SK-N-SH (cell line): Measurements from ENCODE around the gene MYO16. TPM values are rescaled to one million over a fixed set of nuclear protein-coding genes. Genes with fewer than 3 reads are reported as not detected.

Experiments used
- CTCF ChIA-PET: fragments of 300-600, 350-600 bp; formaldehyde crosslinking; extraction: SDS; loops from one replicate; lab custom pipeline; 2021; lab: Yijun Ruan, JAX
- POLR2A ChIA-PET: fragments of 350-600 bp; sonication (Branson Sonifier 250); formaldehyde crosslinking; extraction: SDS; loops from one replicate; lab custom pipeline; 2020; ENCODE audit warnings: antibody characterized with exemption, inconsistent platforms; lab: Yijun Ruan, JAX
- DNase-seq: peaks from one replicate; pipeline ENCODE4 v3.0.0; 2012
- H2AFZ ChIP-seq: fragments of 200-600 bp; sonication (generic); 2 replicates; pipeline ENCODE4 v1.8.1; 2016; ENCODE audit warnings: antibody characterized with exemption, mild to moderate bottlenecking, low read depth
- H3F3A ChIP-seq: fragments of 200-600 bp; sonication (generic); replicated peaks from 2 replicates; pipeline ENCODE3; 2016; ENCODE audit warnings: antibody characterized with exemption, mild to moderate bottlenecking; ENCODE audit not compliant: insufficient read depth
- H3K27ac ChIP-seq, 2 experiments: fragments of 200-500 bp in 1 of 2; fragments of 200-600 bp in 1 of 2; sonication (Bioruptor generic) in 1 of 2; sonication (generic), shearing (Covaris generic) in 1 of 2; 2 replicates each; pipeline versions ENCODE4 v1.5.1 to v1.6.1; 2014 to 2016; ENCODE audit warnings: low read depth in 2 of 2, inconsistent platforms in 1 of 2, low read length in 1 of 2, mild to moderate bottlenecking in 1 of 2, mixed read lengths in 1 of 2
- H3K27me3 ChIP-seq: fragments of 200-600 bp; sonication (generic), shearing (Covaris generic); 2 replicates; pipeline ENCODE4 v1.6.1; 2016; ENCODE audit warnings: mixed run types; ENCODE audit not compliant: insufficient read depth
- H3K36me3 ChIP-seq, 2 experiments: fragments of 200-500 bp in 1 of 2; fragments of 200-600 bp in 1 of 2; sonication (Bioruptor generic) in 1 of 2; sonication (generic) in 1 of 2; replicated peaks in 1 of 2; 2 replicates each; pipeline versions ENCODE3 to v1.5.1; 2014 to 2016; ENCODE audit warnings: low read length in 1 of 2, mild to moderate bottlenecking in 1 of 2; ENCODE audit not compliant: insufficient read depth in 2 of 2, control insufficient read depth in 1 of 2
- H3K4me1 ChIP-seq, 2 experiments: fragments of 200-500 bp in 1 of 2; fragments of 200-600 bp in 1 of 2; sonication (Bioruptor generic) in 1 of 2; sonication (generic), shearing (Covaris generic) in 1 of 2; 2 replicates each; pipeline versions ENCODE4 v1.5.1 to v1.6.1; 2014 to 2016; ENCODE audit warnings: low read depth in 1 of 2, low read length in 1 of 2, mixed run types in 1 of 2; ENCODE audit not compliant: insufficient read depth in 2 of 2, control insufficient read depth in 1 of 2
- H3K4me2 ChIP-seq: fragments of 200-600 bp; sonication (generic), shearing (Covaris generic); 2 replicates; pipeline ENCODE4 v1.6.1; 2017; ENCODE audit warnings: mixed run types
- H3K4me3 ChIP-seq, 2 experiments: fragments of 200-500 bp in 1 of 2; fragments of 200-600 bp in 1 of 2; sonication (Bioruptor generic) in 1 of 2; sonication (generic), shearing (Covaris generic) in 1 of 2; 2 replicates each; pipeline versions ENCODE4 v1.5.1 to v1.8.1; 2014 to 2016; ENCODE audit warnings: low read depth in 2 of 2, inconsistent platforms in 1 of 2, low read length in 1 of 2, mild to moderate bottlenecking in 1 of 2, mixed read lengths in 1 of 2, moderate library complexity in 1 of 2
- H3K79me2 ChIP-seq: fragments of 200-600 bp; sonication (generic); 2 replicates; pipeline ENCODE4 v1.8.1; 2017; ENCODE audit warnings: mild to moderate bottlenecking; ENCODE audit not compliant: insufficient read depth
- H3K9ac ChIP-seq: fragments of 200-600 bp; sonication (generic); 2 replicates; pipeline ENCODE4 v1.6.1; 2017; ENCODE audit warnings: mixed run types
- H3K9me2 ChIP-seq: fragments of 200-600 bp; sonication (generic); 2 replicates; pipeline ENCODE4 v1.6.1; 2017; ENCODE audit warnings: mixed run types
- H3K9me3 ChIP-seq: fragments of 200-600 bp; sonication (generic); 2 replicates; pipeline ENCODE4 v1.6.1; 2017; ENCODE audit warnings: mixed run types, mild to moderate bottlenecking, moderate library complexity
- H4K20me1 ChIP-seq: fragments of 200-600 bp; sonication (generic); 2 replicates; pipeline ENCODE4 v1.6.1; 2017; ENCODE audit warnings: mild to moderate bottlenecking, mixed run types; ENCODE audit not compliant: insufficient read depth
- CHD2 ChIP-seq: fragments of 150-350 bp; IDR thresholded peaks from 2 replicates; pipeline ENCODE4 v1.6.1; 2018; ENCODE audit warnings: low read length; ENCODE audit not compliant: partially characterized antibody
- CTCF ChIP-seq: fragments of 200-600 bp; sonication (generic); IDR thresholded peaks from 2 replicates; pipeline ENCODE4 v1.6.1; 2017; ENCODE audit warnings: antibody characterized with exemption, mild to moderate bottlenecking, moderate library complexity
- ELF1 ChIP-seq: IDR thresholded peaks from 2 replicates; pipeline ENCODE4 v1.4.0; 2012
- EZH2phosphoT487 ChIP-seq: fragments of 200-600 bp; sonication (generic); IDR thresholded peaks from 2 replicates; pipeline ENCODE4 v1.6.1; 2017; ENCODE audit warnings: low read depth, mixed run types, mild to moderate bottlenecking, antibody characterized with exemption, moderate library complexity, borderline replicate concordance
- FOSL2 ChIP-seq: IDR thresholded peaks from 2 replicates; pipeline ENCODE4 v1.4.0; 2012; ENCODE audit warnings: low read depth, mild to moderate bottlenecking, moderate library complexity, borderline replicate concordance
- FOXM1 ChIP-seq: IDR thresholded peaks from 2 replicates; pipeline ENCODE4 v1.4.0; 2012; ENCODE audit warnings: low read depth, mild to moderate bottlenecking
- GABPA ChIP-seq: IDR thresholded peaks from 2 replicates; pipeline ENCODE4 v1.4.0; 2012; ENCODE audit warnings: low read depth, mild to moderate bottlenecking
- GATA2 ChIP-seq: sonication (generic); formaldehyde crosslinking; IDR thresholded peaks from 2 replicates; pipeline ENCODE4 v1.5.0; 2020; ENCODE audit warnings: mild to moderate bottlenecking, missing genetic modification reagents
- JUND ChIP-seq: IDR thresholded peaks from 2 replicates; pipeline ENCODE4 v1.4.0; 2012
- MAX ChIP-seq: IDR thresholded peaks from 2 replicates; pipeline ENCODE4 v1.4.0; 2012; ENCODE audit warnings: low read depth
- MEF2A ChIP-seq: IDR thresholded peaks from 2 replicates; pipeline ENCODE4 v1.4.0; 2012; ENCODE audit warnings: low read depth, borderline replicate concordance
- MXI1 ChIP-seq: IDR thresholded peaks from 2 replicates; pipeline ENCODE4 v1.6.1; 2012; ENCODE audit warnings: mild to moderate bottlenecking, low read depth, low read length, improper control_type of control experiment
- PBX3 ChIP-seq: IDR thresholded peaks from 2 replicates; pipeline ENCODE4; 2012
- RCOR1 ChIP-seq: fragments of 150-350 bp; IDR thresholded peaks from 2 replicates; pipeline ENCODE4 v1.6.1; 2017; ENCODE audit warnings: antibody characterized with exemption, low read length
- RFX5 ChIP-seq: IDR thresholded peaks from 2 replicates; pipeline ENCODE4 v1.6.1; 2012; ENCODE audit warnings: mild to moderate bottlenecking, improper control_type of control experiment, low read length
- RXRA ChIP-seq: IDR thresholded peaks from 2 replicates; pipeline ENCODE4 v1.4.0; 2012; ENCODE audit warnings: low read depth, mild to moderate bottlenecking, borderline replicate concordance
- SIN3A ChIP-seq: IDR thresholded peaks from 2 replicates; pipeline ENCODE4 v1.6.1; 2012; ENCODE audit warnings: low read depth, mild to moderate bottlenecking, low read length, moderate library complexity, borderline replicate concordance
- TEAD4 ChIP-seq: IDR thresholded peaks from 2 replicates; pipeline ENCODE4 v1.4.0; 2012; ENCODE audit warnings: mild to moderate bottlenecking, borderline replicate concordance; ENCODE audit not compliant: insufficient read depth
- USF1 ChIP-seq: IDR thresholded peaks from 2 replicates; pipeline ENCODE4 v1.4.0; 2012; ENCODE audit warnings: low read depth, borderline replicate concordance
- YY1 ChIP-seq: IDR thresholded peaks from 2 replicates; pipeline ENCODE4 v1.4.0; 2012; ENCODE audit warnings: low read depth, mild to moderate bottlenecking
- WGBS: methylation state at CpG from one replicate; pipeline ENCODE4 v1.1.6; 2017; ENCODE audit warnings: low lambda C conversion rate; 5-methylcytosine and 5-hydroxymethylcytosine counted together
- polyA plus RNA-seq, 3 experiments: library from polyadenylated mRNA; depleted of rRNA; stranded (reverse); fragments of >200 nt; gene quantifications; 2 replicates each; pipeline ENCODE4 v1.2.3, GENCODE V29; 2012

Gene MYO16
- polyA plus RNA-seq, 1 of the 3 experiments (the other 2 are of a cell fraction), result 0.07 TPM

GRCh38 chr13:108645376-108645775, 16.0 kb downstream of the MYO16 start:
- ChIA-PET CTCF (no interaction called here), POLR2A (no interaction called here)
- no peak for TF ChIP-seq JUND
- no peak for TF ChIP-seq RCOR1
- TF ChIP-seq PBX3, result no peak
- TF ChIP-seq SIN3A, result no peak
- Histone ChIP-seq H3K79me2 (no peaks in the 10 kb centered on the region), H3K9ac (no peak overlapping the region), H4K20me1 (no peaks in the 10 kb centered on the region), H2AFZ (no peak overlapping the region), H3K27ac (no peak overlapping the region), H3K36me3 (no peaks in the 10 kb centered on the region), H3K9me3 (no peaks in the 10 kb centered on the region), H3F3A (no peaks in the 10 kb centered on the region), H3K27me3 (no peaks in the 10 kb centered on the region), H3K4me2 (no peak overlapping the region), H3K9me2 (no peaks in the 10 kb centered on the region), H3K4me1 (no peaks in the 10 kb centered on the region), H3K4me3 (no peak overlapping the region)
- WGBS, result 20% methylated on average over 5 of the region's 5 CpGs
- no peak for DNase-seq

GRCh38 chr13:108650271-108650670, 20.9 kb downstream of the MYO16 start:
- WGBS, result 6% methylated on average over 3 of the region's 3 CpGs

More at GRCh38 chr13:108650271-108650670, 20.9 kb downstream of the MYO16 start:
- no peaks in the 10 kb centered on the region for H3K9me2 ChIP-seq
- H3K4me3 ChIP-seq, result no peak overlapping the region
- no peak overlapping the region for H3K4me2 ChIP-seq
- POLR2A ChIA-PET, result no interaction called here
- H3K4me1 ChIP-seq, result no peaks in the 10 kb centered on the region
- no peaks in the 10 kb centered on the region for H3K79me2 ChIP-seq
- H2AFZ ChIP-seq, result no peak overlapping the region
- no peaks in the 10 kb centered on the region for H3K27me3 ChIP-seq
- CTCF ChIA-PET, result interaction anchor here (1.3 kb wide), 1 partner anchor 11 kb away, joined by 3 read pairs; no protein-coding TSS in a partner anchor
- no peaks in the 10 kb centered on the region for H3F3A ChIP-seq
- no peaks in the 10 kb centered on the region for H3K36me3 ChIP-seq
- no peak for TF ChIP-seq CTCF
- TF ChIP-seq ELF1, result no peak
- TF ChIP-seq EZH2phosphoT487, result no peak
- TF ChIP-seq MAX, result no peak
- no peak for TF ChIP-seq USF1
- no peak for TF ChIP-seq CHD2
- no peak for TF ChIP-seq YY1
- no peak for TF ChIP-seq FOSL2
- TF ChIP-seq TEAD4, result no peak
- TF ChIP-seq MXI1, result no peak
- no peak for TF ChIP-seq RCOR1
- TF ChIP-seq GABPA, result no peak
- no peak for TF ChIP-seq FOXM1
- TF ChIP-seq RXRA, result no peak
- TF ChIP-seq PBX3, result no peak
- TF ChIP-seq RFX5, result no peak
- no peak for TF ChIP-seq SIN3A
- TF ChIP-seq MEF2A, result no peak
- no peak for TF ChIP-seq GATA2
- DNase-seq, result no peak
- H4K20me1 ChIP-seq, result no peaks in the 10 kb centered on the region
- no peak overlapping the region for H3K27ac ChIP-seq
- no peak overlapping the region for H3K9ac ChIP-seq
- H3K9me3 ChIP-seq, result no peaks in the 10 kb centered on the region
